ENCODE data around the gene POPDC3.

DNA sequence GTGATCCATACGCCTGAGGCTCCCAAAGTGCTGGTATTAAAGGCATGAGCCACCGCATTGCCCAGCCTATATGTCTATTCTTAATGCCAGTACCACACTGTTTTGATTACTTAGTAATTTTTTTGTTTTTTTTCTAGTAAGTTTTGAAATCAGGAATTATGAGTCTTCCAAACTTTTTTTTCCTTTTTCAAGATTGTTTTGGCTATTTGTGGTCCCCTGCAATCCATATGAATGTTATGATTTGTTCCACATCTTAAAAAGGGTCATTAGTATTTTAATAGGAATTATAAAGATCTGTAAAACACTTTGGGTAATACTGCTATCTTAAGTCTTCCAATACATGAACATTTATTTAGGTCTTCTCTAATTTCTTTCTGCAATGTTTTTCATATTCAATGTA is 6.8 kb upstream of the POPDC3 start:
- TF ChIP-seq, protein P1, sequence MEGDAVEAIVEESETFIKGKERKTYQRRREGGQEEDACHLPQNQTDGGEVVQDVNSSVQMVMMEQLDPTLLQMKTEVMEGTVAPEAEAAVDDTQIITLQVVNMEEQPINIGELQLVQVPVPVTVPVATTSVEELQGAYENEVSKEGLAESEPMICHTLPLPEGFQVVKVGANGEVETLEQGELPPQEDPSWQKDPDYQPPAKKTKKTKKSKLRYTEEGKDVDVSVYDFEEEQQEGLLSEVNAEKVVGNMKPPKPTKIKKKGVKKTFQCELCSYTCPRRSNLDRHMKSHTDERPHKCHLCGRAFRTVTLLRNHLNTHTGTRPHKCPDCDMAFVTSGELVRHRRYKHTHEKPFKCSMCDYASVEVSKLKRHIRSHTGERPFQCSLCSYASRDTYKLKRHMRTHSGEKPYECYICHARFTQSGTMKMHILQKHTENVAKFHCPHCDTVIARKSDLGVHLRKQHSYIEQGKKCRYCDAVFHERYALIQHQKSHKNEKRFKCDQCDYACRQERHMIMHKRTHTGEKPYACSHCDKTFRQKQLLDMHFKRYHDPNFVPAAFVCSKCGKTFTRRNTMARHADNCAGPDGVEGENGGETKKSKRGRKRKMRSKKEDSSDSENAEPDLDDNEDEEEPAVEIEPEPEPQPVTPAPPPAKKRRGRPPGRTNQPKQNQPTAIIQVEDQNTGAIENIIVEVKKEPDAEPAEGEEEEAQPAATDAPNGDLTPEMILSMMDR (IDR thresholded peaks at IDR 0.05; ENCODE audit: insufficient read depth, low read depth, low read length), result no peak
- no peak for TF ChIP-seq EZH2 (IDR thresholded peaks at IDR 0.05; ENCODE audit: insufficient read depth, low read length)
